IMR-90 (cell line): Measurements from ENCODE around the gene ADAM33. TPM values are rescaled to one million over a fixed set of nuclear protein-coding genes. Genes with fewer than 3 reads are reported as not detected.
A peak's percentile ranks its signal among the peaks of the same experiment; 100 is the strongest.

Experiments used
- ATAC-seq: fragments of 200-7000 bp; cut with Tn5 transposase; 2 replicates; pipeline ENCODE4 v1.9.1; 2020; ENCODE audit warnings: low read depth, mild to moderate bottlenecking, moderate library complexity
- BruUV-seq: library from RNA; stranded (reverse); fragments of 400-500 nt; replicated peaks from 2 replicates; lab custom pipeline; 2021; lab: Mats Ljungman, UMichigan
- CTCF ChIA-PET: fragments of 300-600 bp; formaldehyde crosslinking; extraction: SDS; loops from one replicate; lab custom pipeline; 2021; ENCODE audit warnings: antibody characterized with exemption; lab: Yijun Ruan, JAX
- POLR2A ChIA-PET: fragments of 300-600 bp; sonication (Branson Sonifier 250); formaldehyde crosslinking; loops from one replicate; lab custom pipeline; 2022; ENCODE audit warnings: antibody characterized with exemption; ENCODE audit not compliant: unreplicated experiment; lab: Charles Lee
- DNase-seq: peaks from one replicate; pipeline ENCODE4 v3.0.0; 2013
- H2AFZ ChIP-seq: replicated peaks from 2 replicates; pipeline ENCODE3; 2013; ENCODE audit warnings: low read length, mild to moderate bottlenecking; ENCODE audit not compliant: poor library complexity
- H2AK5ac ChIP-seq: 2 replicates; pipeline ENCODE4 v1.6.1; 2013; ENCODE audit warnings: low read depth, low read length, inconsistent platforms
- H2AK9ac ChIP-seq: replicated peaks from 2 replicates; pipeline ENCODE3; 2013; ENCODE audit warnings: mild to moderate bottlenecking, low read depth, low read length, moderate library complexity; ENCODE audit not compliant: poor library complexity
- H2BK120ac ChIP-seq: 2 replicates; pipeline ENCODE4 v1.6.1; 2013; ENCODE audit warnings: low read depth, low read length, inconsistent platforms
- H2BK15ac ChIP-seq: 3 replicates; pipeline ENCODE4 v1.6.1; 2013; ENCODE audit warnings: low read depth, low read length, inconsistent platforms
- H2BK20ac ChIP-seq: 2 replicates; pipeline ENCODE4 v1.6.1; 2013; ENCODE audit warnings: low read depth, mild to moderate bottlenecking, inconsistent platforms, low read length, moderate library complexity
- H2BK5ac ChIP-seq: 2 replicates; pipeline ENCODE4 v1.6.1; 2013; ENCODE audit warnings: mild to moderate bottlenecking, low read depth, low read length, inconsistent platforms; ENCODE audit not compliant: poor library complexity, severe bottlenecking
- H3K14ac ChIP-seq: replicated peaks from 2 replicates; pipeline ENCODE4 v1.6.1; 2013; ENCODE audit warnings: low read depth, low read length, inconsistent platforms
- H3K18ac ChIP-seq: 2 replicates; pipeline ENCODE4 v1.6.1; 2013; ENCODE audit warnings: low read depth, low read length, control low read depth
- H3K23ac ChIP-seq: 2 replicates; pipeline ENCODE4 v1.6.1; 2013; ENCODE audit warnings: low read depth, low read length, inconsistent platforms
- H3K27ac ChIP-seq: 2 replicates; pipeline ENCODE4 v1.5.1; 2013; ENCODE audit warnings: mild to moderate bottlenecking, control low read depth, low read length; ENCODE audit not compliant: insufficient read depth
- H3K27me3 ChIP-seq: 2 replicates; pipeline ENCODE4 v1.6.1; 2013; ENCODE audit warnings: low read length; ENCODE audit not compliant: control insufficient read depth, insufficient read depth
- H3K36me3 ChIP-seq: 2 replicates; pipeline ENCODE4 v1.6.1; 2013; ENCODE audit warnings: low read length, mixed read lengths; ENCODE audit not compliant: control insufficient read depth, insufficient read depth
- H3K4ac ChIP-seq: 2 replicates; pipeline ENCODE4 v1.6.1; 2013; ENCODE audit warnings: low read depth, low read length, inconsistent platforms
- H3K4me1 ChIP-seq: 2 replicates; pipeline ENCODE4 v1.6.1; 2013; ENCODE audit warnings: low read length, mixed read lengths; ENCODE audit not compliant: control insufficient read depth, insufficient read depth
- H3K4me2 ChIP-seq: 2 replicates; pipeline ENCODE4 v1.6.1; 2013; ENCODE audit warnings: low read depth, mild to moderate bottlenecking, control low read depth, low read length, moderate library complexity
- H3K4me3 ChIP-seq: 2 replicates; pipeline ENCODE4 v1.5.1; 2013; ENCODE audit warnings: low read depth, mild to moderate bottlenecking, control low read depth, low read length, moderate library complexity; ENCODE audit not compliant: insufficient read depth
- H3K56ac ChIP-seq: 2 replicates; pipeline ENCODE4 v1.6.1; 2013; ENCODE audit warnings: low read length, inconsistent platforms; ENCODE audit not compliant: insufficient read depth; ENCODE audit errors: extremely low read depth
- H3K79me1 ChIP-seq, 2 experiments: 2 replicates each; pipeline ENCODE4 v1.6.1; 2013; ENCODE audit warnings: low read length in 2 of 2, inconsistent platforms in 1 of 2, low read depth in 1 of 2
- H3K9ac ChIP-seq: 2 replicates; pipeline ENCODE4 v1.6.1; 2013; ENCODE audit warnings: low read depth, low read length, control low read depth
- H3K9me1 ChIP-seq: 2 replicates; pipeline ENCODE4 v1.6.1; 2013; ENCODE audit warnings: low read length, inconsistent platforms; ENCODE audit not compliant: insufficient read depth
- H3K9me3 ChIP-seq: 2 replicates; pipeline ENCODE4 v1.6.1; 2013; ENCODE audit warnings: low read length; ENCODE audit not compliant: control insufficient read depth, insufficient read depth
- H4K20me1 ChIP-seq: 2 replicates; pipeline ENCODE4 v1.6.1; 2013; ENCODE audit warnings: low read length, inconsistent platforms; ENCODE audit not compliant: insufficient read depth
- H4K5ac ChIP-seq: 2 replicates; pipeline ENCODE4 v1.6.1; 2013; ENCODE audit warnings: mild to moderate bottlenecking, low read depth, low read length, control low read depth
- H4K8ac ChIP-seq, 2 experiments: 2 replicates each; pipeline ENCODE4 v1.6.1; 2013; ENCODE audit warnings: low read depth in 2 of 2, low read length in 2 of 2, control low read depth in 1 of 2, inconsistent platforms in 1 of 2
- H4K91ac ChIP-seq: 2 replicates; pipeline ENCODE4 v1.6.1; 2013; ENCODE audit warnings: low read depth, low read length, inconsistent platforms; ENCODE audit not compliant: insufficient read depth
- BHLHE40 ChIP-seq: fragments of 150-350 bp; IDR thresholded peaks from 2 replicates; pipeline ENCODE4 v1.6.1; 2016; ENCODE audit warnings: mild to moderate bottlenecking, low read depth, low read length
- CEBPB ChIP-seq: IDR thresholded peaks from 2 replicates; pipeline ENCODE4 v1.6.1; 2012; ENCODE audit warnings: low read depth, low read length, improper control_type of control experiment
- MAZ ChIP-seq: IDR thresholded peaks from 2 replicates; pipeline ENCODE4 v1.6.1; 2012; ENCODE audit warnings: low read depth, mild to moderate bottlenecking, low read length, improper control_type of control experiment, moderate library complexity, borderline replicate concordance
- MXI1 ChIP-seq: IDR thresholded peaks from 2 replicates; pipeline ENCODE4 v1.6.1; 2012; ENCODE audit warnings: low read depth, mild to moderate bottlenecking, low read length, moderate library complexity, borderline replicate concordance
- RCOR1 ChIP-seq: IDR thresholded peaks from 2 replicates; pipeline ENCODE4 v1.6.1; 2012; ENCODE audit warnings: mild to moderate bottlenecking, low read length, improper control_type of control experiment; ENCODE audit not compliant: insufficient replicate concordance
- SMC3 ChIP-seq: fragments of 150-350 bp; IDR thresholded peaks from 2 replicates; pipeline ENCODE4 v1.6.1; 2016; ENCODE audit warnings: low read depth, mild to moderate bottlenecking, antibody characterized with exemption, low read length, moderate library complexity
- WGBS, 2 experiments: methylation state at CpG; one replicate each; pipeline versions ENCODE4 v1.1.5 to v1.1.7; 2013; ENCODE audit warnings: missing lambda C conversion rate in 2 of 2; ENCODE audit not compliant: insufficient read length in 1 of 2; ENCODE audit errors: extremely low coverage in 2 of 2; 5-methylcytosine and 5-hydroxymethylcytosine counted together
- dilution Hi-C: fragments of 300-500 bp; cut with HindIII; formaldehyde crosslinking; loops from one replicate; pipeline ENCODE4 v1.14.3; 2018; ENCODE audit warnings: low sequenced_read_pairs; ENCODE audit not compliant: unreplicated experiment
- in situ Hi-C: fragments of 300-500 bp; cut with MboI; formaldehyde crosslinking; loops from 3 replicates; pipeline ENCODE4 v1.14.3; 2019; ENCODE audit warnings: low sequenced_read_pairs, inconsistent platforms, mixed read lengths
- intact Hi-C: fragments of 100-400 bp; cut with micrococcal nuclease; formaldehyde crosslinking; loops from 2 replicates; pipeline ENCODE4 v1.10.0; 2022
- polyA plus RNA-seq, 3 experiments: library from polyadenylated mRNA; depleted of rRNA; stranded (reverse); fragments of >200 nt; gene quantifications; 2 replicates each; pipeline ENCODE4 v1.2.3, GENCODE V29; 2012; ENCODE audit warnings: low replicate concordance in 1 of 3
- total RNA-seq: library from RNA; depleted of rRNA; stranded (reverse); fragments of >200 nt; gene quantifications from 2 replicates; pipeline ENCODE4 v1.2.3, GENCODE V29; 2012

Gene ADAM33
- total and polyA plus RNA-seq, 2 of the 4 experiments (the other 2 are of a cell fraction), result 0.18 to 1.7 TPM

DNA sequence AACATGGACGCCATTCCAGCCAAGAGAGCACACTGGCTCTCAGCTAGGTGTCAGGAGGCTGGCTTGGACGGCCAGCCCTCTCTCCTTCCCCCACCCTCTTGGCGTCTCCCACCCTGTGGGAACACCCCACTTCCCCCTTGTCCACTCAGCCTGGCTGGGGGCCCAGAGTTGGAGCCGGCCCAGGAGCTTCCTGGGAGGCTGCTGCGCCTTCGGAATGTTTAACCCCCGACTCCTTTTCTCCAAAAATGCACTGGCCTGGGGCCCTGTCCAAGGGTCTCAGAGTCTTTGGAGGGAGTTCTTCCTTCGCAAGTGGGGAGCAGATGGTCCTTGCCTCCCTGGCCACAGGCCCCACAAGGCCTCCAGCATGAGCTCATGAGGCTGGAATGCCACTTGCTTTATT lies 4.1 kb downstream of the ADAM33 start:
- in situ Hi-C loops (no loop called here), intact Hi-C loops (loop anchor here (5.0 to 10.0 kb wide), 2 partner anchors 90 to 407 kb away; partner anchors contain the start of gene ADISSP), dilution Hi-C loops (no loop called here)
- POLR2A ChIA-PET, result no interaction called here
- Histone ChIP-seq H4K91ac (no peak overlapping the region), H2BK20ac (no peak overlapping the region), H4K5ac (no peak overlapping the region), H4K8ac (no peak overlapping the region), H3K4ac (no peak overlapping the region), H2BK120ac (no peak overlapping the region), H3K4me2 (no peak overlapping the region), H2BK5ac (no peak overlapping the region), H3K4me1 (peaks cover 19% of the 10 kb centered on the region), H2AK9ac (peak overlapping the region; percentile 37), H3K56ac (no peak overlapping the region), H3K14ac (no peak overlapping the region), H3K36me3 (no peaks in the 10 kb centered on the region), H3K27ac (no peak overlapping the region), H3K4me3 (no peak overlapping the region), H3K79me1 (no peaks in the 10 kb centered on the region), H2BK15ac (no peak overlapping the region), H2AFZ (peak overlapping the region; percentile 28), H4K20me1 (no peaks in the 10 kb centered on the region), H2AK5ac (no peak overlapping the region), H3K9me3 (no peaks in the 10 kb centered on the region), H3K18ac (no peak overlapping the region), H3K27me3 (peaks cover 36% of the 10 kb centered on the region), H3K9ac (no peak overlapping the region), H3K23ac (no peak overlapping the region), H3K9me1 (no peaks in the 10 kb centered on the region)
- no TSS peak for BruUV-seq
- TF ChIP-seq CEBPB (no peak), MXI1 (no peak), MAZ (no peak), SMC3 (no peak), BHLHE40 (no peak), RCOR1 (no peak)
- WGBS, 2 experiments, result 65% methylated on average over 2 of the region's 8 CpGs; no CpG with 5 or more reads in 1 of the 2 experiments
- no peak for ATAC-seq
- CTCF ChIA-PET, result interaction anchor here (2.9 kb wide), 1 partner anchor 33 kb away, joined by 19 read pairs; no protein-coding TSS in a partner anchor
- DNase-seq, result peak; percentile 13
